Activated T-helper 2 cell treated with anti-CD3 and anti-CD28 coated beads, Interferon-gamma antibody, Interleukin-2, Interleukin-4, amounts not matched to agents 10 μg/mL and 5 μg/mL and 100 μg/mL, durations not matched to agents 14 hours and 24 hours and 36 hours (primary cell): ENCODE measurements around the gene HIRIP3. TPM values are rescaled to one million over a fixed set of nuclear protein-coding genes. Genes with fewer than 3 reads are reported as not detected.

Experiments
- DNase-seq: peaks from one replicate; pipeline ENCODE4 v3.0.0; 2021; ENCODE audit warnings: low spot score
- H3K27ac Mint-ChIP-seq: one replicate; pipeline ENCODE4 v1.8.0; 2021; ENCODE audit warnings: mixed read lengths
- H3K27me3 Mint-ChIP-seq: one replicate; pipeline ENCODE4 v1.8.0; 2021; ENCODE audit warnings: low read depth, mixed read lengths
- H3K36me3 Mint-ChIP-seq: one replicate; pipeline ENCODE4 v1.8.0; 2021; ENCODE audit warnings: low read depth, mixed read lengths
- H3K4me1 Mint-ChIP-seq: one replicate; pipeline ENCODE4 v1.8.0; 2021; ENCODE audit warnings: low read depth, mixed read lengths
- H3K4me3 Mint-ChIP-seq: one replicate; pipeline ENCODE4 v1.8.0; 2021; ENCODE audit warnings: low read depth, mild to moderate bottlenecking, moderate library complexity, mixed read lengths
- H3K9me3 Mint-ChIP-seq: one replicate; pipeline ENCODE4 v1.8.0; 2021; ENCODE audit warnings: mixed read lengths
- intact Hi-C: fragments of 100-400 bp; cut with micrococcal nuclease; formaldehyde crosslinking; loops from one replicate; pipeline ENCODE4 v1.15.1; 2023
- total RNA-seq: library from RNA; stranded (reverse); gene quantifications from 2 replicates; pipeline ENCODE4 v1.2.3, GENCODE V29; 2022

HIRIP3 gene
- total RNA-seq, 1 donor from 2014 or later: 40.7 TPM

DNA sequence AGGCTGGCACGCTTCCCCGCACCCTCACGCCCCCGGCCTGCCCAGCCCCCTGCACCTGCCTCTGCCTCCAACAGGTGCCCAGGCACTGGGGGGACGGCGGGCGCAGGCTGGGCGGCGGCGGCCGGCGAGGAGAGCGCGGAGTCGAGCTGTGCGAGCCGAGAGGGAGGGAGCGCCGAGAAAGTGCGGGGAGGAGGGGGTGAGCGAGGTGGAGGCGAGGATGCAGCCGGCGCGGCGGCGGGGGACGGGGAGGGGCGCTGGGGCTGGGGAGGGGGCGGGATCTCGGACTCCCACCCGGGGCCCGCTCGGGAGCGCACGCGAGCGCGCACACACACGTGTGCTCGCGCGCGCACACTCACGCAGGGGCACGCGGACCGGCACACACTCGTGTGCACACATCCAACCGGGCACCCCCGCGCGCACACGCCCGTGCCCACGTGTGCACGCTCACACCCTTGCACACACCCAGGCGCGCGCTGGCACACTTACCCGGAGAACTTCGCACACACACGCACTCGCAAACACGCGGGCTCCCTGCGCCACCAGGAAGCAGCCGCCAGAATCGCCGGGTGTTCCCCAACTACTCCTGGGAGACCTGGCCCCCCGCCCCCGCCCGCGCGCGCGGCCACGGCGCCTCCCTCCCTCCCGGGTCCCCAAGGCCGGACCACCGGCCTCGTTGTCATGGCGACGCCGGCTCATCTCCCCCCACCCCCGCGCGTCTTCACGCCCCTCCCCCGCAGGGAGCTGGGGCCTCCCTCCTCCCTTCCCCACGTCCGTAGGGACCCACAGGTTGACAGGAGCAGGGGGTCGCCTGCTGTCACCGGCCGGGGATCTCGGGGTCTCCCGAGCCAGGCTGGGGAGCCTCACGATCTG is 15.7 kb upstream of the HIRIP3 start, which contains the start of gene DOC2A:
Gene DOC2A, minus strand, starts transcription at position 184 of the 870 bp plus-strand sequence. CDS start 805 bp downstream, outside the sequence.
- peaks cover 22% of the 10 kb centered on the region for H3K27me3 Mint-ChIP-seq
- H3K4me3 Mint-ChIP-seq: peak within 1 kb of the TSS; percentile 78
- DNase-seq: no peak

GRCh38 chr16:30009990-30010843 is 14.8 kb upstream of the HIRIP3 start:
- intact Hi-C loops: no loop called here

More for the DNA sequence above, 15.7 kb upstream of the HIRIP3 start, which contains the start of gene DOC2A:
- H3K36me3 Mint-ChIP-seq: no peaks in the 10 kb centered on the region
- H3K27ac Mint-ChIP-seq: no peak within 1 kb of the TSS
- intact Hi-C loops: no loop called here
- peaks cover 3% of the 10 kb centered on the region for H3K4me1 Mint-ChIP-seq
- no peaks in the 10 kb centered on the region for H3K9me3 Mint-ChIP-seq

DNA sequence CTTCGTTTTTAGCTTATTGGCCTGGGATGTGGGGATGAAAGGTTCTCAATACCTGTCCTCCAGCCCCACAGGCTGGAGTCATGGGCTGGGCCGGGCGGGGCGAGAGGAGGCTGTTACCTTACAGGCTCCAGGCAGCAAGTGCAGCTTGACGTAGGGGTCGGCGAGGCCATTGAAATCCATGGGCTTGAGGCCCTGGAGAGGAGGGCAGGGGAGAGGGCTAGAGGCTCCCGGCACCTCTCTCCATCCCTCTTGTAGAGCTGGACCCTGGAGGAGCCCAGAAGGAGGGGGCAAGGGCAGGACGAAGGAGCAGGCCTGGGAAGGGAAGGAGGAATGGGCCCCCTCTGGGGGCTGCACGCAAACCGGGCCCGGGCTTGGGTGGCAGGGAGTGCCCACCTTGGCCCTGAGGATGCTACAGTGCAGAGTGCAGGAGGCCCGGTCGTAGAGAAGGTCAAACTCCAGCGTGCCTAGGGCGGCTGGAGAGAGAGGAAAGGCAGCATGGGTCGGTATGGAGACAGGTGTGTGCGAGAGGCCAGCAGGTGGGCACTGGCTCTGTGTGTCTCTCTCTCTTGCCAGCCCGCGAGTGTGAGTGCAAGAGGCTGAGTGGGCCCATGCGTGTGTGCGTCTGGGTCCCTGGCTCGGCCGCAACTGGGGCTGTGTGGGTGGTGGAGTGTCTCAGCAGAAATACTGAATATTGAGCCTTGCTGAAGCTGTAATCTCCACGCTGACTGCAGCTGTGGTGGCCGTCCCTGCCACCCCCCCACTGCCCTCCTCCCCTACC is 13.9 kb upstream of the HIRIP3 start:
- intact Hi-C loops: no loop called here
- DNase-seq: no peak
- Mint-ChIP-seq H3K4me3 (peak overlapping the region; percentile 39), H3K27me3 (peaks cover 21% of the 10 kb centered on the region), H3K4me1 (peaks cover 3% of the 10 kb centered on the region), H3K36me3 (no peaks in the 10 kb centered on the region), H3K27ac (no peak overlapping the region), H3K9me3 (no peaks in the 10 kb centered on the region)

More at GRCh38 chr16:30009990-30010843, 14.8 kb upstream of the HIRIP3 start:
- Mint-ChIP-seq H3K36me3 (no peaks in the 10 kb centered on the region), H3K4me1 (peaks cover 3% of the 10 kb centered on the region), H3K27ac (no peak overlapping the region), H3K27me3 (peaks cover 21% of the 10 kb centered on the region), H3K9me3 (no peaks in the 10 kb centered on the region), H3K4me3 (peak overlapping the region; percentile 60)
- no peak for DNase-seq

GRCh38 chr16:30007378-30007895 is 12.0 kb upstream of the HIRIP3 start:
- peaks cover 18% of the 10 kb centered on the region for H3K27me3 Mint-ChIP-seq
- intact Hi-C loops: no loop called here
- peaks cover 3% of the 10 kb centered on the region for H3K4me1 Mint-ChIP-seq
- peaks cover 9% of the 10 kb centered on the region for H3K36me3 Mint-ChIP-seq
- H3K4me3 Mint-ChIP-seq: no peak overlapping the region
- DNase-seq: no peak
- H3K27ac Mint-ChIP-seq: no peak overlapping the region
- H3K9me3 Mint-ChIP-seq: no peaks in the 10 kb centered on the region

DNA sequence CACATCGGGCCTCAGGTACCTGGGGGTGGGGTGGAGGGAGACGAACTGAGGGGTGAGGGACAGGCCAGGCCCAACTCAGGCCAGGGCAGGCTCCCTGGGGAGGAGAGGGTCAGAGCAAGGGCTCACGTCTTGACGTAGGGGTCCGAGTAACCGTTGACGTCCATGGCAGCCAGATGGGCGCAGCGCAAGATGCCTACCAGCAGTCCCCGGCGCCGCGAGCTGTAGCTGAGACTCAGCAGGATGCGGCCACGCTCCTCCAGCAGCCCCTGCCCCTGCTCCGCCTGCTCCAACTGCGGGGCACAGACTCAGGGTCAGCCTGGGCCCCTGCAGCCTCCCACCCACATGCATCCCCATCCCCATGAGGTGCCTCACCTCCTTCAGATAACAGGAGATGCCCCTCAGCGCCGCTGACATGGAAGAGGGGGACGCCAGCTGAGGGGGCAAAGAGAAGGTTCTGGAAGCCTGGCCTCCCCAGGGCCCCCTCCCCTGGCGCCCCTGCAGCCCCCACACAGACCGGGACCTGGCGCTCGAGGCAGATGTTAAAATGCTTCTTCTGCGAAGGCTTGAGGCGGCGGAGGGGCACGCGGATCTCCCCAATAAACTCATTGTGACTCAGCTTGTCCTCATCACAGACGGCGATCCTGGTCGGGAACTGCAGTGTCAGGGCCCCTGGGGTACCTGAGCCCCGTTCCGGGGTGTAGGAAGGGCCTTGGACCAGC is 11.4 kb upstream of the HIRIP3 start:
- H3K9me3 Mint-ChIP-seq: no peaks in the 10 kb centered on the region
- H3K36me3 Mint-ChIP-seq: peaks cover 16% of the 10 kb centered on the region
- intact Hi-C loops: no loop called here
- no peak overlapping the region for H3K4me3 Mint-ChIP-seq
- DNase-seq: no peak
- peaks cover 13% of the 10 kb centered on the region for H3K27me3 Mint-ChIP-seq
- no peaks in the 10 kb centered on the region for H3K4me1 Mint-ChIP-seq
- no peak overlapping the region for H3K27ac Mint-ChIP-seq

DNA sequence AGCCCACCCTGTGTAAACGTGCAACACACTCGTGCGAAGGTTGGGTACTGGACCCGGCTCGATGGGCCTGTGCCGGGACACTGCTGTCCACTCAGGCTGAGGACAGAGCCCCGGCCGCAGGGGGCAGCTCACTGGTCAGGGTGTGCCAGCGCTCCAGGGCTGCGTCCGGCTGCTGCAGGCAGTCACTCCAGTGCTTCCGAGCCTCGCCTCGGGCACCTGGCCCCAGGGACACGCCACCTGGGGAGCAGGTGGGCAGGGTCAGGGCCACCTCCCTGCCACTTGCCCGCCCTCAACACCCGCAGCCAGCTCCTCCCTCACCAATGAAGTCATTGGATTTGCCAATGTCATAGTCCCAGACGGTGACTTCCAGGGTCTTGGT is 10.7 kb upstream of the HIRIP3 start:
- no peaks in the 10 kb centered on the region for H3K4me1 Mint-ChIP-seq
- DNase-seq: no peak
- no peak overlapping the region for H3K4me3 Mint-ChIP-seq
- peaks cover 13% of the 10 kb centered on the region for H3K27me3 Mint-ChIP-seq
- H3K36me3 Mint-ChIP-seq: peaks cover 20% of the 10 kb centered on the region
- intact Hi-C loops: no loop called here
- no peaks in the 10 kb centered on the region for H3K9me3 Mint-ChIP-seq
- no peak overlapping the region for H3K27ac Mint-ChIP-seq

- no peaks in the 10 kb centered on the region for H3K9me3 Mint-ChIP-seq
- peaks cover 12% of the 10 kb centered on the region for H3K27me3 Mint-ChIP-seq
- no peak for DNase-seq
- no peak overlapping the region for H3K27ac Mint-ChIP-seq
- H3K36me3 Mint-ChIP-seq: peaks cover 20% of the 10 kb centered on the region
- intact Hi-C loops: no loop called here
- no peak overlapping the region for H3K4me3 Mint-ChIP-seq
- H3K4me1 Mint-ChIP-seq: no peaks in the 10 kb centered on the region
Observed at GRCh38 chr16:30005341-30006094, 10.1 kb upstream of the HIRIP3 start.

- H3K4me1 Mint-ChIP-seq: no peaks in the 10 kb centered on the region
- H3K27me3 Mint-ChIP-seq: peaks cover 8% of the 10 kb centered on the region
- H3K9me3 Mint-ChIP-seq: no peaks in the 10 kb centered on the region
- H3K4me3 Mint-ChIP-seq: no peak overlapping the region
- peaks cover 21% of the 10 kb centered on the region for H3K36me3 Mint-ChIP-seq
- DNase-seq: no peak
- intact Hi-C loops: no loop called here
- no peak overlapping the region for H3K27ac Mint-ChIP-seq
Observed at GRCh38 chr16:30004811-30005242, 9.4 kb upstream of the HIRIP3 start.

DNA sequence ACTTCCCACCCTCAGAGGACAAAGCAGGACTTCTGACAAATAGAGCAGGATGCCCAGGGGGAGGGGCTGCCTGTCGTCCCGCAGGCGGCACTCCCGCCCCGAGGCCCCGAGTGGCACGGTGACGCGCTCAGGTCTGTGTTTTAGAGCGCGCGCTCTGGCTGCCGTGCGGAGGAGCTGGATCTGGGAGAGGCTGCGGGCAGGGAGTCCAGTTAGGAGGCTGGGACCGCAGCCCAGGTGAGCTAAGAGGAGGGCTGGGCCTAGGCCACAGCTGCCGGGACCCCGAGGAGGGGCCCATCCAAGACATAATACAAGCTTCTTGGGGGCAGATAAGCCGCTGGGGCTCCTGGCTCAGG is 9.0 kb upstream of the HIRIP3 start:
- Mint-ChIP-seq H3K4me3 (no peak overlapping the region), H3K36me3 (peaks cover 26% of the 10 kb centered on the region), H3K9me3 (no peaks in the 10 kb centered on the region), H3K27me3 (peaks cover 7% of the 10 kb centered on the region), H3K4me1 (no peaks in the 10 kb centered on the region), H3K27ac (peak overlapping the region; percentile 21)
- DNase-seq: no peak
- intact Hi-C loops: no loop called here

- no peaks in the 10 kb centered on the region for H3K4me1 Mint-ChIP-seq
Observed at GRCh38 chr16:30003670-30004423, 8.4 kb upstream of the HIRIP3 start.

More at GRCh38 chr16:30003670-30004423, 8.4 kb upstream of the HIRIP3 start:
- peaks cover 31% of the 10 kb centered on the region for H3K36me3 Mint-ChIP-seq
- no peak for DNase-seq
- H3K4me3 Mint-ChIP-seq: no peak overlapping the region
- H3K27ac Mint-ChIP-seq: peak overlapping the region; percentile 21
- H3K27me3 Mint-ChIP-seq: peaks cover 3% of the 10 kb centered on the region
- intact Hi-C loops: no loop called here
- no peaks in the 10 kb centered on the region for H3K9me3 Mint-ChIP-seq
